Measurements from ENCODE around the gene EHD2.

EHD2 gene

DNA sequence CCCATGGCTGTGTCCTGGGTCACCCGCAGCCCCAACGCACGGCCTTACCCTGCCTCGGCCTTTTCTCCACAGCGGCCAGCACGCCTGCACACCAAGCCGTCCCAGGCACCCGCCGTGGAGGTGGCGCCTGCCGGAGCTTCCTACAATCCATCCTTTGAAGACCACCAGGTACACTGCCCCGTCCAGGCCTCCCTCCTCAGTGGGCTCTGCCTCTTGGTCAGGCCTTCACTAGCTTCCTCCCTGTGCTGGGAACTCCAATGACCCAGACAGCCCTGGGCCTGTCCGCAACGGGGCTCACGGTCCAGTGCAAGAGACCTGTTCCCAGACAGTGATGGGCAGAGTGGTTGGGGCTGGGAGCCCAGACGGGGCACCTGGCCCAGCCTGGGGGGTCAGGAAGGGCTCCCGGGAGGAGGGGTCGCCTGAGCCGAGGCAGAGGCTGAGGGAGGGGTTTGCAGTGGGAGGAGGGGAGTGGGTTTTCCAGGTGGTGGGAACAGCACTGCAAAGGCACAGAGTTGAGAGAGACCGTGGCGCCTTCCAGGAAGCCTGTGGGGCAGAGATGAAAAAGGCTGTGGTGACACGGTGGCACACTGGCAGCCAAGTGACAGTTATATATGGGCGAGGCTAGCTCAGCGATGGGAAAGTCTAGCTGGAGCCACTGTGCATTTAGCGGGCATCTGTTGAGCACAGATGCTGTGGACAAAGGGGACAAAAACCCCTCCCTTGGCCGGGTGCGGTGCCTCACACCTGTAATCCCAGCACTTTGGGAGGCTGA is 39.4 kb downstream of the EHD2 start:
- TF ChIP-seq, protein P1, sequence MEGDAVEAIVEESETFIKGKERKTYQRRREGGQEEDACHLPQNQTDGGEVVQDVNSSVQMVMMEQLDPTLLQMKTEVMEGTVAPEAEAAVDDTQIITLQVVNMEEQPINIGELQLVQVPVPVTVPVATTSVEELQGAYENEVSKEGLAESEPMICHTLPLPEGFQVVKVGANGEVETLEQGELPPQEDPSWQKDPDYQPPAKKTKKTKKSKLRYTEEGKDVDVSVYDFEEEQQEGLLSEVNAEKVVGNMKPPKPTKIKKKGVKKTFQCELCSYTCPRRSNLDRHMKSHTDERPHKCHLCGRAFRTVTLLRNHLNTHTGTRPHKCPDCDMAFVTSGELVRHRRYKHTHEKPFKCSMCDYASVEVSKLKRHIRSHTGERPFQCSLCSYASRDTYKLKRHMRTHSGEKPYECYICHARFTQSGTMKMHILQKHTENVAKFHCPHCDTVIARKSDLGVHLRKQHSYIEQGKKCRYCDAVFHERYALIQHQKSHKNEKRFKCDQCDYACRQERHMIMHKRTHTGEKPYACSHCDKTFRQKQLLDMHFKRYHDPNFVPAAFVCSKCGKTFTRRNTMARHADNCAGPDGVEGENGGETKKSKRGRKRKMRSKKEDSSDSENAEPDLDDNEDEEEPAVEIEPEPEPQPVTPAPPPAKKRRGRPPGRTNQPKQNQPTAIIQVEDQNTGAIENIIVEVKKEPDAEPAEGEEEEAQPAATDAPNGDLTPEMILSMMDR (IDR thresholded peaks at IDR 0.05; ENCODE audit: low read length, missing control alignments): no peak
- H3K4me3 ChIP-seq (replicated peaks; ENCODE audit: low read depth, low read length): no peak overlapping the region
- no peak for DNase-seq (ENCODE audit: low read depth)

DNA sequence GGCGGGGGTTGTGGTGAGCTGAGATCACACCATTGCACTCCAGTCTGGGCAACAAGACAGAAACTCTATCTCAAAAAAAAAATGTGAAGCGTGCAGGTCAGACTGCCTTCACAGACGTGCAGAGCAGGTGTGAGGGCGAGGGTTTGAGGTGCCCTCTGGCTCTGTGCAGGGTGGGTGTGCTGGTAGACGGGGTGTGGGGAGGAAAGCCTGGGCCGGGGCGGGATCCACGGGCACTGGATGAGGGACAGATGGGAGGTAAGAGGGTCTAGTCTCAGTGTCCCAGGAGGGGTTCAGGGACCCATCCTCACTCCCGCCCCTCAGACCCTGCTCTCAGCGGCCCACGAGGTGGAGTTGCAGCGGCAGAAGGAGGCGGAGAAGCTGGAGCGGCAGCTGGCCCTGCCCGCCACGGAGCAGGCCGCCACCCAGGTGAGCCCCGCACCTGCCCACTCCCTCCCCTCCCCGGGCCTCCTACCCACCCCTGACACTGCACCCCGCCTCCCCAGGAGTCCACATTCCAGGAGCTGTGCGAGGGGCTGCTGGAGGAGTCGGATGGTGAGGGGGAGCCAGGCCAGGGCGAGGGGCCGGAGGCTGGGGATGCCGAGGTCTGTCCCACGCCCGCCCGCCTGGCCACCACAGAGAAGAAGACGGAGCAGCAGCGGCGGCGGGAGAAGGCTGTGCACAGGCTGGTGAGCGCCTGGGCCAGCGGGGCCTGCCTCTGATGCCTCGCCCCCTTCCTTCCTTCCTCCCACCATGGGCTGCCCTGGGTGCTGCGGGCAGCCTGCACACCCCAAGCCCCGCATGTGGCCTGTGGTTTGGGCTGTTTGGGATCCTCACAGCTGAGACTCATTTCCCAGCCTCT is 41.2 kb downstream of the EHD2 start:
- no peak overlapping the region for H3K4me3 ChIP-seq (replicated peaks; ENCODE audit: low read depth, low read length)
- TF ChIP-seq, protein P1 (IDR thresholded peaks at IDR 0.05; ENCODE audit: low read length, missing control alignments): no peak
- no peak for DNase-seq (ENCODE audit: low read depth)

DNA sequence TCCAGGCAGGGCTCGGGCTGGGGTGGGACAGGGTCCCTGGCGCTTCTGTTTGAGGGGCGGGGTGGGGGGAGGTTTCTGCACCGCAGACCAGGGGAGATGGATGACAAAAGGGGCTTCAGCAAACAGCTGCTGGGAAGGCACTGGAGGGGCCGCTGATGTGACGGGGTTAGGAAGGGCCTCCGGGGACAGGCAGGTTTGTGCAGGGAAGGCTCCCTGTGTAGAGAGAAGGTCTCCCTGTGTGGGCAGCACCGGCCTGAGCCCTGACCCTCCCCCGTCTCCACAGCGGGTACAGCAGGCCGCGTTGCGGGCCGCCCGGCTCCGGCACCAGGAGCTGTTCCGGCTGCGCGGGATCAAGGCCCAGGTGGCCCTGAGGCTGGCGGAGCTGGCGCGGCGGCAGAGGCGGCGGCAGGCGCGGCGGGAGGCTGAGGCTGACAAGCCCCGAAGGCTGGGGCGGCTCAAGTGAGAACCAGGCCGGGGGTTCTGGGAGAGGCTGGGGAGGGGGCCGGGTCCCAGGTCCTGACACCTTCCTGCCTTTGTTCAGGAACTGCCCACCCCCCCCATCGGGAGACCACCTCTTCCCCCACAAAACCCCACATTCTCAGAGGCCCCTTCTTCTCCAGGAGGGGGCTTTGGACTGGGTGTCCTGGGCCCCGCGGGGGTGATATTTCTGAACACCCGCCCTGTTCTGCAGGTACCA is 42.0 kb downstream of the EHD2 start:
- no peak for DNase-seq (ENCODE audit: low read depth)
- TF ChIP-seq, protein P1 (IDR thresholded peaks at IDR 0.05; ENCODE audit: low read length, missing control alignments): no peak
- H3K4me3 ChIP-seq (replicated peaks; ENCODE audit: low read depth, low read length): no peak overlapping the region

GRCh38 chr19:47755762-47756626 is 42.8 kb downstream of the EHD2 start:
- TF ChIP-seq, protein P1 (IDR thresholded peaks at IDR 0.05; ENCODE audit: low read length, missing control alignments): no peak
- H3K4me3 ChIP-seq (replicated peaks; ENCODE audit: low read depth, low read length): no peak overlapping the region
- no peak for DNase-seq (ENCODE audit: low read depth)

DNA sequence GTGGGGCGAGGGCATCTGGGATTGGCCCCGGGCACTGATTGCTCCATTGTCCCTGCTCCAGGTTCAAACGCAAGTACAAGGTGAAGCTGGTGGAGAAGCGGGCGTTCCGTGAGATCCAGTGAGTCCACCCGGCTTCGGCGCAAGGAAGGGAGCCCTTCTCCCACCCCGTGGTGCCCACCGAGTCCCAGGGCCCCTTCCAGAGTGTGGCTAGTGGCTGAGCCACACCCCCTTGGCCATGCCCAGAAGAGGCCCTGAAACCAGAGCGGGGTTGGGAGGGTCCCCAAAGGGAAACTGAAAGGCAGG is 43.4 kb downstream of the EHD2 start:
- no peak for DNase-seq (ENCODE audit: low read depth)
- TF ChIP-seq, protein P1 (IDR thresholded peaks at IDR 0.05; ENCODE audit: low read length, missing control alignments): no peak
- H3K4me3 ChIP-seq (replicated peaks; ENCODE audit: low read depth, low read length): no peak overlapping the region

- TF ChIP-seq, protein P1 (IDR thresholded peaks at IDR 0.05; ENCODE audit: low read length, missing control alignments): no peak
- no peak overlapping the region for H3K4me3 ChIP-seq (replicated peaks; ENCODE audit: low read depth, low read length)
- no peak for DNase-seq (ENCODE audit: low read depth)
Observed at GRCh38 chr19:47756953-47757608, 43.9 kb downstream of the EHD2 start.

Measured in fibroblast of pulmonary artery (primary cell).